ENCODE data around the gene ALDH1L2. TPM values are rescaled to one million over a fixed set of nuclear protein-coding genes. Genes with fewer than 3 reads are reported as not detected.

The ALDH1L2 gene
- total RNA-seq, 1 donor from 2014 or later, result 68.9 TPM

- intact Hi-C loops (cut with DNase I), result no loop called here
- DNase-seq (ENCODE audit: low spot score in 2 of 2), result no peak
- Histone ChIP-seq H3K27ac (no peak overlapping the region), H3K36me3 (no peaks in the 10 kb centered on the region), H3K27me3 (no peaks in the 10 kb centered on the region), H3K4me1 (no peaks in the 10 kb centered on the region), H3K4me3 (no peak overlapping the region), H3K9me3 (peaks cover 0 to 6% of the 10 kb centered on the region in 2 donors)
- no peak for TF ChIP-seq CTCF (IDR thresholded peaks at IDR 0.05)
These were observed 7.4 kb upstream of the ALDH1L2 start for GRCh38 chr12:105091476-105092206.

- no peak overlapping the region for H3K27ac ChIP-seq
- no peaks in the 10 kb centered on the region for H3K27me3 ChIP-seq
- no peaks in the 10 kb centered on the region for H3K36me3 ChIP-seq
- no peak for TF ChIP-seq CTCF (IDR thresholded peaks at IDR 0.05)
- intact Hi-C loops (cut with DNase I), result no loop called here
- no peaks in the 10 kb centered on the region for H3K4me1 ChIP-seq
- no peak for DNase-seq (ENCODE audit: low spot score in 2 of 2)
- peaks cover 0 to 2% of the 10 kb centered on the region in 2 donors for H3K9me3 ChIP-seq
- H3K4me3 ChIP-seq, result no peak overlapping the region
These were observed 6.1 kb upstream of the ALDH1L2 start for GRCh38 chr12:105090361-105090760.

- H3K27me3 ChIP-seq, result no peaks in the 10 kb centered on the region
- no peak overlapping the region for H3K4me3 ChIP-seq
- no peaks in the 10 kb centered on the region for H3K4me1 ChIP-seq
- DNase-seq (ENCODE audit: low spot score in 2 of 2), result no peak
- H3K36me3 ChIP-seq, result no peaks in the 10 kb centered on the region
- H3K9me3 ChIP-seq, result no peaks in the 10 kb centered on the region
- H3K27ac ChIP-seq, result no peak overlapping the region
- TF ChIP-seq CTCF (IDR thresholded peaks at IDR 0.05), result no peak
- intact Hi-C loops (cut with DNase I), result no loop called here
These were observed 5.6 kb upstream of the ALDH1L2 start for GRCh38 chr12:105089817-105090216.

- H3K27ac ChIP-seq, result no peak overlapping the region
- no peak for TF ChIP-seq CTCF (IDR thresholded peaks at IDR 0.05)
- H3K9me3 ChIP-seq, result no peaks in the 10 kb centered on the region
- H3K36me3 ChIP-seq, result no peaks in the 10 kb centered on the region
- intact Hi-C loops (cut with DNase I), result no loop called here
- DNase-seq (ENCODE audit: low spot score in 2 of 2), result no peak
- H3K4me3 ChIP-seq, result no peak overlapping the region
- no peaks in the 10 kb centered on the region for H3K27me3 ChIP-seq
- peaks cover 0 to 5% of the 10 kb centered on the region in 2 donors for H3K4me1 ChIP-seq
These were observed 1.2 kb upstream of the ALDH1L2 start for GRCh38 chr12:105085501-105085900.

GRCh38 chr12:105083551-105084105 lies 630 bp downstream of the ALDH1L2 start:
- Histone ChIP-seq H3K36me3 (no peaks in the 10 kb centered on the region), H3K9me3 (no peaks in the 10 kb centered on the region), H3K4me3 (peak overlapping the region; percentile 61 to 78), H3K27me3 (no peaks in the 10 kb centered on the region), H3K4me1 (peaks cover 0 to 5% of the 10 kb centered on the region in 2 donors), H3K27ac (peak overlapping the region; percentile 54 to 70)
- intact Hi-C loops (cut with DNase I), result loop anchor here (1.0 kb wide), 1 partner anchor 25 kb away; no protein-coding TSS in a partner anchor
- peak in 1 of 2 donors; percentile 84 for DNase-seq (ENCODE audit: low spot score in 2 of 2)
- TF ChIP-seq CTCF (IDR thresholded peaks at IDR 0.05), result peak in 1 of 3 experiments; percentile 18
